Left ventricle myocardium inferior (tissue), 1 donor: ENCODE measurements around the gene AUTS2. TPM values are rescaled to one million over a fixed set of nuclear protein-coding genes. Genes with fewer than 3 reads are reported as not detected.

Source experiments
- DNase-seq: peaks from one replicate; pipeline ENCODE4 v3.0.0-alpha.2; 2020
- H3K27ac ChIP-seq: fragments of 200-600 bp; replicated peaks from 2 replicates; pipeline ENCODE4 v1.8.0; 2021
- H3K27me3 ChIP-seq: fragments of 200-600 bp; 2 replicates; pipeline ENCODE4 v1.8.0; 2021; ENCODE audit warnings: low read depth
- H3K36me3 ChIP-seq: fragments of 200-600 bp; 2 replicates; pipeline ENCODE4 v1.8.0; 2021
- H3K4me1 ChIP-seq: fragments of 200-600 bp; 2 replicates; pipeline ENCODE4 v1.8.0; 2021
- H3K4me3 ChIP-seq: fragments of 200-600 bp; 2 replicates; pipeline ENCODE4 v1.8.0; 2021; ENCODE audit warnings: mild to moderate bottlenecking, moderate library complexity
- H3K9me3 ChIP-seq: fragments of 200-600 bp; replicated peaks from 2 replicates; pipeline ENCODE4 v1.8.0; 2021
- CTCF ChIP-seq: fragments of 200-600 bp; IDR thresholded peaks from 2 replicates; pipeline ENCODE4 v1.8.0; 2021; ENCODE audit warnings: antibody characterized with exemption, mild to moderate bottlenecking, borderline replicate concordance
- intact Hi-C: fragments of 100-400 bp; cut with micrococcal nuclease; formaldehyde crosslinking; loops from one replicate; pipeline ENCODE4 v1.11.0; 2022
- total RNA-seq: library from RNA; stranded (reverse); fragmentation: NEBNext Ultra II Directional; extraction: Animal tissue kit (Norgen Biotek cat#: 25700); gene quantifications from one replicate; pipeline ENCODE4 v1.2.1, GENCODE V29; 2021
- donor health status: DM: no; HTN: yes; CAD: no; lungs with severe emphysema.

Gene AUTS2
- total RNA-seq, 1 donor from 2014 or later, result 10.5 TPM

GRCh38 chr7:70436790-70437350 lies 838.6 kb downstream of the AUTS2 start:
- no peak for TF ChIP-seq CTCF
- Histone ChIP-seq H3K36me3 (no peaks in the 10 kb centered on the region), H3K4me3 (no peak overlapping the region), H3K4me1 (no peaks in the 10 kb centered on the region), H3K27ac (no peak overlapping the region), H3K27me3 (no peaks in the 10 kb centered on the region), H3K9me3 (no peaks in the 10 kb centered on the region)
- intact Hi-C loops, result no loop called here
- DNase-seq, result no peak

DNA sequence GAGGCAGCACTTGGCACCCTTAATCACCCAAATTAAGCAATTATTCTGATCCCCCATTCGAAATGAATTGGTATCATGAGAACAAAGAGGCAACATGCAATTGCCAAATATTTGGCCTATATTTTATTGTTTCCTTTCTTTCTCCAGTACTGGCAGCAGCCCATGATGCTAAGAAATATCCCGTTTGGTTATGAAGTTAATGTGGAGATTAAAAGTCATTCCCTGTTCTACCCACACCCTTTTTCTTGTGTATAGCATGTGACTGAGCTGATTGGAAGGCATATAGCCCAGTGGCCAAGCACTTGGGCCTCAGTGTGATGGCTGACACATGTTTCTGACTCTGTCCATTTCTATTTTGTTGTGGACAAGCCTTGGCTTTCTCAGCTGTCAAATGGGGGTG lies 841.4 kb downstream of the AUTS2 start:
- Histone ChIP-seq H3K27ac (no peak overlapping the region), H3K36me3 (no peaks in the 10 kb centered on the region), H3K9me3 (no peaks in the 10 kb centered on the region), H3K4me1 (no peaks in the 10 kb centered on the region), H3K27me3 (no peaks in the 10 kb centered on the region), H3K4me3 (no peak overlapping the region)
- no peak for DNase-seq
- intact Hi-C loops, result no loop called here
- TF ChIP-seq CTCF, result no peak

DNA sequence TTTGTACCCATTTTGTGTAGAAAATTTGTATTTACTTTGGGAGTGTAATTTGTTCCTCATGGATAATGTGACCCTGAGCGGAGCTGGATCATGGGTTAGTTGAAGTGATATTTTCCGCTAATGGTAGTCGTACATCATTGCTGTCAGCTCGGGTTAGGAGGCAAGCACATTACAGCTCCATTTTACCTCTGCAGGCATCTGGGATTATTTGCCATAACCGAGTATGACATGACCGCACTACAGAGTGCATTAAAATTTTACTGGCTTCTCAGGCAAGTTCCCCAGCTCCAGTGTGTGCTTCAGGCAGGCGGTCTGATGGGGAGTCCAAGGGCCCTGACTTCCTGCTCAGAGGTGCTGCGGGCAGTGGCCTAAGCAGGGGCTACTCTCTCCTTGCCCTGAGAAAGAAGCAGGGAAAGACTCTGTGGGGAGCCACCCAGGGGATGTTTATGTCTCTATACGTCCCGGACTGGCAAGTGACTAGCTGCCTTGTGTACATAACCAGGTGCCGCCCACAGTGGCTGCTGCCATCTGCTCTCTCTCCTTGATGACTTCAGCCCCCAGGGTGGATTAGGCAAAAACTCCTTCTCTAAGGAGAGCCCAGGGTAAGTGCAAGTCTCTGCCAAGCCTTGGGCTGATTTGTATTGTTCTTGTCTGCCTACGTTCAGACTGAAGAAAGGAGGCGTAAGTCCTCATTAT lies 848.3 kb downstream of the AUTS2 start:
- H3K4me3 ChIP-seq, result no peak overlapping the region
- no peak for DNase-seq
- no peak overlapping the region for H3K27ac ChIP-seq
- H3K27me3 ChIP-seq, result no peaks in the 10 kb centered on the region
- intact Hi-C loops, result no loop called here
- no peaks in the 10 kb centered on the region for H3K4me1 ChIP-seq
- H3K36me3 ChIP-seq, result no peaks in the 10 kb centered on the region
- no peaks in the 10 kb centered on the region for H3K9me3 ChIP-seq
- TF ChIP-seq CTCF, result no peak

DNA sequence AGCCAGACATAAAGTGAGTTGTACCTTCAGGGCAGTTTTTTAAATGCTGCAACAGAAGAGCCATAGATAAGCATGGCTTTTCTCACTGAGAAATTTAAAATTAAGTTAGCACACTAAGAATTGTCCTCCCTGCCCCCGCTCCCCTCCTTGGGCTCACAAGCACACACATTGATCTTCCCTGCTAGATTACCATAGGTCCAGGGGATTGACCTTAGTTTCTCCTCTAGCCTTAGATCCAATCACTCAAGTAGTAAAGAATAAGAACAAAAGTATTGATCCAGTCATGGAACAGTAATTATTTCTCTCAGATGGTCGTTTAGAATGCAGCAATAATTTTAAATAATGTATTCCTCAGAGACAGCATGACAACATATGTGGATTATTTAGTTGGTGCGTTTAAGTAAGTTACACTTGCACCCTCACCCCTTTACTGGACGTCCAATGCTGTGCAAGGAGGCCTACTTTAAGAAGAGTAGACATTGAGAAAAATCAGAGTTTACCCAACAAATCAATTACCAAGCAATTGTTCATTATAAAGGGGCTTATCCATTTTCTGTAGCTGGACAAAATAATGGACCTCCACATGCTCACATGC lies 850.1 kb downstream of the AUTS2 start:
- DNase-seq, result no peak
- no peaks in the 10 kb centered on the region for H3K27me3 ChIP-seq

DNA sequence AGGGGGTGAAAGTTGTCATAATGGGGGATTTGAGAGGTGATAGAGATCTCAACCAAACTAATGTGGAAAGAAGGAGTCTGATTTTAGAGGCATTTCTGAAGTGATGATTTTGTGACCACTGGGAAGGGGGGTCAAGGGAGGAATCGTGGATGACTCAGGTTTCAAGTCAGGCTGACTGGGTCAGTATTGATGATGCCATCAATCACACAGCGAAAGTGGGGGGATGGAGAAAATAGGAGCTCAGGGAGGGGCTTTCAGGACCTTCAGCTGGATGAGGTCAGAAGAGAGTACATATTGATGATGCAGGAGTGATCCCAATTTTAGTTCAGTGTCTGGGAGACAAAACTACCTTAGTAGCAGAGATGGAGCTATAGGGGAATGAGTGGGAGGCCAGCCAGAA lies 852.5 kb downstream of the AUTS2 start:
- TF ChIP-seq CTCF, result no peak
- intact Hi-C loops, result no loop called here
- Histone ChIP-seq H3K4me1 (no peaks in the 10 kb centered on the region), H3K36me3 (no peaks in the 10 kb centered on the region), H3K4me3 (no peak overlapping the region), H3K9me3 (no peaks in the 10 kb centered on the region), H3K27ac (no peak overlapping the region), H3K27me3 (no peaks in the 10 kb centered on the region)
- DNase-seq, result no peak

More for the DNA sequence above, 850.1 kb downstream of the AUTS2 start:
- TF ChIP-seq CTCF, result no peak
- Histone ChIP-seq H3K4me1 (no peaks in the 10 kb centered on the region), H3K36me3 (no peaks in the 10 kb centered on the region), H3K4me3 (no peak overlapping the region), H3K9me3 (no peaks in the 10 kb centered on the region), H3K27ac (no peak overlapping the region)
- intact Hi-C loops, result no loop called here
